Endodermal cell (in vitro differentiated cells): ENCODE measurements around the gene ZNF423. TPM values are rescaled to one million over a fixed set of nuclear protein-coding genes. Genes with fewer than 3 reads are reported as not detected.

Experiments
- DNase-seq: peaks from one replicate; pipeline ENCODE4 v3.0.0-alpha.2; 2017
- H3K27ac ChIP-seq: 2 replicates; pipeline ENCODE4 v1.5.1; 2013; ENCODE audit warnings: mild to moderate bottlenecking, low read depth, low read length, moderate library complexity
- H3K27me3 ChIP-seq: 2 replicates; pipeline ENCODE4 v1.6.1; 2013; ENCODE audit warnings: mild to moderate bottlenecking, low read length, moderate library complexity; ENCODE audit not compliant: insufficient read depth, control insufficient read depth, poor library complexity, severe bottlenecking
- H3K36me3 ChIP-seq: 2 replicates; pipeline ENCODE4 v1.7.0; 2013; ENCODE audit warnings: mild to moderate bottlenecking, low read length, moderate library complexity; ENCODE audit not compliant: control insufficient read depth, insufficient read depth
- H3K4me1 ChIP-seq: one replicate; pipeline ENCODE4 v1.7.0; 2013; ENCODE audit warnings: low read length; ENCODE audit not compliant: control insufficient read depth, insufficient read depth
- H3K4me3 ChIP-seq: 2 replicates; pipeline ENCODE4 v1.5.1; 2013; ENCODE audit warnings: mild to moderate bottlenecking, low read length, moderate library complexity
- H3K9ac ChIP-seq: 2 replicates; pipeline ENCODE4 v1.6.1; 2013; ENCODE audit warnings: mild to moderate bottlenecking, low read length, moderate library complexity; ENCODE audit not compliant: poor library complexity, severe bottlenecking; ENCODE audit errors: extremely low read depth
- H3K9me3 ChIP-seq: 2 replicates; pipeline ENCODE4 v1.6.1; 2013; ENCODE audit warnings: mild to moderate bottlenecking, low read length, moderate library complexity; ENCODE audit not compliant: control insufficient read depth
- H3K27ac Mint-ChIP-seq: 2 replicates; pipeline ENCODE4 v1.8.0; 2020; ENCODE audit warnings: mixed read lengths
- H3K27me3 Mint-ChIP-seq: 2 replicates; pipeline ENCODE4 v1.8.0; 2021; ENCODE audit warnings: mild to moderate bottlenecking, mixed read lengths; ENCODE audit not compliant: insufficient read depth
- H3K36me3 Mint-ChIP-seq: 2 replicates; pipeline ENCODE4 v1.8.0; 2020; ENCODE audit warnings: low read depth, mixed read lengths
- H3K4me1 Mint-ChIP-seq: 2 replicates; pipeline ENCODE4 v1.8.0; 2020; ENCODE audit warnings: mixed read lengths
- H3K4me3 Mint-ChIP-seq: 2 replicates; pipeline ENCODE4 v1.8.0; 2020; ENCODE audit warnings: mild to moderate bottlenecking, moderate library complexity, mixed read lengths
- H3K9me3 Mint-ChIP-seq: 2 replicates; pipeline ENCODE4 v1.8.0; 2020; ENCODE audit warnings: mild to moderate bottlenecking, mixed read lengths
- CTCF ChIP-seq: fragments of 200-600 bp; sonication (generic); conservative IDR thresholded peaks from 2 replicates; pipeline ENCODE4 v1.5.0; 2021; ENCODE audit warnings: antibody characterized with exemption, mild to moderate bottlenecking
- WGBS, 2 experiments: methylation state at CpG; one replicate each; pipeline versions ENCODE4 v1.1.5 to v1.1.7; 2013; ENCODE audit warnings: missing lambda C conversion rate in 2 of 2, mixed read lengths in 1 of 2; ENCODE audit not compliant: insufficient coverage in 1 of 2, insufficient read length in 1 of 2; 5-methylcytosine and 5-hydroxymethylcytosine counted together
- total RNA-seq, 2 donors: library from RNA; stranded (reverse); fragmentation: NEBNext Ultra II Directional in 1 of 2; extraction: Animal tissue kit (Norgen Biotek cat#: 25700) in 1 of 2; gene quantifications; 2 replicates in 1 of 2; 3 replicates in 1 of 2; pipeline ENCODE4 v1.2.1, GENCODE V29; 2021

ZNF423 gene
- total RNA-seq, 2 donors from 2014 or later, result 30.3 to 41.9 TPM

DNA sequence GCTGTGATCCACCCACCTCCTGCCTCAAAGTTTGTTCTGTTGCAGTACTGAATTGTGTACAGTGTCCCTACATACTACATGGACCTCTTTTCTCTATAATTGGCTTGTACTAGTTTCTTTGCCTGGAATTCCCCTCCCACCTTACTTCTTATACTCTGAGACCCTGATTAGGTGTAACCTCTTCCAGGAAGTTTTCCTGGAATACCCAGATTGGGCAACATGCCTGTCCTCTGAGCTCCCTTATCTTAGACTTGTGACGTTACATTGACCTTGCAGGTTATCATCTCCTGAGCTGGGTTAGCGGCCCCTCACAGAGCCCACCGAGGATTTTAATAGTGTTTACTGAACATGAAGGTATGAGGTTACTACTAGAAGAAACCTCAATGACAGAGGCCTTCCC lies 237.0 kb downstream of the ZNF423 start:
- Histone ChIP-seq H3K4me3 (no peak overlapping the region), H3K27me3 (no peaks in the 10 kb centered on the region), H3K4me1 (no peaks in the 10 kb centered on the region), H3K36me3 (no peaks in the 10 kb centered on the region), H3K9ac (no peak overlapping the region), H3K27ac (no peak overlapping the region), H3K9me3 (peaks cover 12% of the 10 kb centered on the region)
- H3K27me3 Mint-ChIP-seq, result no peaks in the 10 kb centered on the region
- no peak overlapping the region for H3K27ac Mint-ChIP-seq
- H3K4me1 Mint-ChIP-seq, result peaks cover 4% of the 10 kb centered on the region
- no peak overlapping the region for H3K4me3 Mint-ChIP-seq
- TF ChIP-seq CTCF, result no peak
- peaks cover 8% of the 10 kb centered on the region for H3K36me3 Mint-ChIP-seq
- 94% methylated on average over 2 of the region's 3 CpGs; no CpG with 5 or more reads in 1 of the 2 experiments for WGBS, 2 experiments
- peaks cover 2% of the 10 kb centered on the region for H3K9me3 Mint-ChIP-seq
- peak; percentile 7 for DNase-seq

- TF ChIP-seq CTCF, result no peak
- peaks cover 4% of the 10 kb centered on the region for H3K4me1 Mint-ChIP-seq
Measured at GRCh38 chr16:49617710-49618330, 238.1 kb downstream of the ZNF423 start.

GRCh38 chr16:49617016-49617629 lies 238.8 kb downstream of the ZNF423 start:
- no peak overlapping the region for H3K9ac ChIP-seq

More at GRCh38 chr16:49617710-49618330, 238.1 kb downstream of the ZNF423 start:
- Histone ChIP-seq H3K36me3 (no peaks in the 10 kb centered on the region), H3K4me1 (no peaks in the 10 kb centered on the region), H3K27me3 (no peaks in the 10 kb centered on the region), H3K27ac (no peak overlapping the region), H3K4me3 (no peak overlapping the region), H3K9me3 (peaks cover 23% of the 10 kb centered on the region), H3K9ac (no peak overlapping the region)
- H3K27ac Mint-ChIP-seq, result no peak overlapping the region
- no peaks in the 10 kb centered on the region for H3K27me3 Mint-ChIP-seq
- peaks cover 14% of the 10 kb centered on the region for H3K36me3 Mint-ChIP-seq
- no peak overlapping the region for H3K4me3 Mint-ChIP-seq
- H3K9me3 Mint-ChIP-seq, result peaks cover 3% of the 10 kb centered on the region
- 93 to 94% methylated on average over 4 to 6 of the region's 6 CpGs for WGBS, 2 experiments
- DNase-seq, result peak; percentile 28

More at GRCh38 chr16:49617016-49617629, 238.8 kb downstream of the ZNF423 start:
- no peaks in the 10 kb centered on the region for H3K4me1 ChIP-seq
- no peak for TF ChIP-seq CTCF
- H3K27me3 ChIP-seq, result no peaks in the 10 kb centered on the region
- DNase-seq, result peak; percentile 26
- no peaks in the 10 kb centered on the region for H3K36me3 ChIP-seq
- H3K4me3 ChIP-seq, result no peak overlapping the region
- no peak overlapping the region for H3K4me3 Mint-ChIP-seq
- peaks cover 14% of the 10 kb centered on the region for H3K36me3 Mint-ChIP-seq
- H3K9me3 ChIP-seq, result peaks cover 24% of the 10 kb centered on the region
- H3K27ac ChIP-seq, result no peak overlapping the region
- peaks cover 3% of the 10 kb centered on the region for H3K9me3 Mint-ChIP-seq
- H3K27ac Mint-ChIP-seq, result no peak overlapping the region
- H3K27me3 Mint-ChIP-seq, result no peaks in the 10 kb centered on the region
- H3K4me1 Mint-ChIP-seq, result peaks cover 4% of the 10 kb centered on the region
- WGBS, 2 experiments, result 96 to 100% methylated on average over 3 to 4 of the region's 4 CpGs
